Tibial nerve (tissue), 4 donors: ENCODE data around the gene VWA2. TPM values are rescaled to one million over a fixed set of nuclear protein-coding genes. Genes with fewer than 3 reads are reported as not detected.

Source experiments
- DNase-seq, 2 donors: peaks; one replicate each; pipeline ENCODE4 v3.0.0-alpha.2; 2019; ENCODE audit warnings: low spot score in 2 of 2
- H3K27ac ChIP-seq, 4 donors: fragments of 200-600 bp; sonication (generic) in 3 of 4; one replicate each; pipeline ENCODE4 v1.5.1; 2017 to 2019; ENCODE audit warnings: mild to moderate bottlenecking in 1 of 4
- H3K27me3 ChIP-seq, 2 donors: fragments of 200-600 bp; sonication (generic) in 1 of 2; one replicate each; pipeline versions ENCODE4 v1.5.1 to v1.6.0; 2017 to 2019
- H3K36me3 ChIP-seq, 3 donors: fragments of 200-600 bp; sonication (generic); one replicate each; pipeline ENCODE4 v1.5.1; 2018 to 2019
- H3K4me1 ChIP-seq, 4 donors: fragments of 200-600 bp; sonication (generic) in 3 of 4; one replicate each; pipeline ENCODE4 v1.5.1; 2017 to 2019
- H3K4me3 ChIP-seq, 4 donors: fragments of 200-600 bp; sonication (generic) in 3 of 4; one replicate each; pipeline ENCODE4 v1.5.1; 2017 to 2019; ENCODE audit warnings: mild to moderate bottlenecking in 1 of 4, moderate library complexity in 1 of 4
- H3K9me3 ChIP-seq, 4 donors: fragments of 200-600 bp; sonication (generic) in 3 of 4; one replicate each; pipeline ENCODE4 v1.5.1; 2017 to 2019
- EP300 ChIP-seq, 2 donors: sonication (generic); formaldehyde crosslinking; IDR thresholded peaks; one replicate each; pipeline ENCODE4 v1.6.1; 2017; ENCODE audit warnings: antibody characterized with exemption in 2 of 2, mild to moderate bottlenecking in 1 of 2
- POLR2A ChIP-seq, 2 donors: fragments of 450-650 bp; IDR thresholded peaks; one replicate each; pipeline ENCODE4 v1.6.1; 2017; ENCODE audit warnings: antibody characterized with exemption in 2 of 2, mild to moderate bottlenecking in 2 of 2, moderate library complexity in 2 of 2
- WGBS, 2 donors: methylation state at CpG; one replicate each; pipeline ENCODE4 v1.1.5; 2018; 5-methylcytosine and 5-hydroxymethylcytosine counted together
- total RNA-seq, 4 donors: library from RNA; depleted of rRNA; stranded (reverse); fragments of >200 nt; gene quantifications; one replicate each; pipeline ENCODE4 v1.1.0, GENCODE V29; 2016
- TF ChIP-seq, protein P1 (sequence below), 5 experiments: fragments of 200-600 bp in 3 of 5; fragments of 450-650 bp in 2 of 5; sonication (generic) in 3 of 5; IDR thresholded peaks; one replicate each; pipeline ENCODE4 v1.5.1; 2016 to 2019; ENCODE audit warnings: antibody characterized with exemption in 5 of 5, mild to moderate bottlenecking in 3 of 5, moderate library complexity in 2 of 5

Gene VWA2
- total RNA-seq, 4 donors from 2014 or later = 0.22 to 1.6 (median 1.0) TPM

DNA sequence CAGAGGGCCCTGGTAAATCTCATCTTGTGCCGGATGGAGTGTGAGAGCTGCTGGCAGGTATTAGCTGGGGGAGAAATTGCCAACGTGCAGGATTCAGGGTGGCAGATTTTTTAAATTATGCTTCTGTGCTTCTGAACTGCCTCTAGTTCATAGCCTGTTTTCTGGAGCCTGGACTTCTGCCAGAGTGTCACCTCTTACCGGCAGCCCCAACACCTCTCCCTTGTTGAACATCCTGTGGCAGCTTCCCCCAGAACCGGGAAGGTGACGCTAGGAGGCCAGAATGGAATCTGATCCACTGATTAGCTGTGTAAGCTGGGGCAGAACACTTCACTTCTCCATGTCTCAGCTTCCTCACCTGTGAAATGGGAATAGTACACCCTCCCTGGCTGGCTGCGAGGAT, 5.1 kb downstream of the VWA2 start:
- H3K27me3 ChIP-seq = peaks cover 0 to 59% of the 10 kb centered on the region in 2 donors
- no peaks in the 10 kb centered on the region for H3K9me3 ChIP-seq
- peaks cover 0 to 7% (median 6%) of the 10 kb centered on the region in 4 donors for H3K4me1 ChIP-seq
- H3K4me3 ChIP-seq = no peak overlapping the region
- no peak for DNase-seq
- no peaks in the 10 kb centered on the region for H3K36me3 ChIP-seq
- H3K27ac ChIP-seq = no peak overlapping the region
- TF ChIP-seq POLR2A (IDR thresholded peaks at IDR 0.05) (no peak), EP300 (IDR thresholded peaks at IDR 0.05) (no peak)
- TF ChIP-seq, protein P1, sequence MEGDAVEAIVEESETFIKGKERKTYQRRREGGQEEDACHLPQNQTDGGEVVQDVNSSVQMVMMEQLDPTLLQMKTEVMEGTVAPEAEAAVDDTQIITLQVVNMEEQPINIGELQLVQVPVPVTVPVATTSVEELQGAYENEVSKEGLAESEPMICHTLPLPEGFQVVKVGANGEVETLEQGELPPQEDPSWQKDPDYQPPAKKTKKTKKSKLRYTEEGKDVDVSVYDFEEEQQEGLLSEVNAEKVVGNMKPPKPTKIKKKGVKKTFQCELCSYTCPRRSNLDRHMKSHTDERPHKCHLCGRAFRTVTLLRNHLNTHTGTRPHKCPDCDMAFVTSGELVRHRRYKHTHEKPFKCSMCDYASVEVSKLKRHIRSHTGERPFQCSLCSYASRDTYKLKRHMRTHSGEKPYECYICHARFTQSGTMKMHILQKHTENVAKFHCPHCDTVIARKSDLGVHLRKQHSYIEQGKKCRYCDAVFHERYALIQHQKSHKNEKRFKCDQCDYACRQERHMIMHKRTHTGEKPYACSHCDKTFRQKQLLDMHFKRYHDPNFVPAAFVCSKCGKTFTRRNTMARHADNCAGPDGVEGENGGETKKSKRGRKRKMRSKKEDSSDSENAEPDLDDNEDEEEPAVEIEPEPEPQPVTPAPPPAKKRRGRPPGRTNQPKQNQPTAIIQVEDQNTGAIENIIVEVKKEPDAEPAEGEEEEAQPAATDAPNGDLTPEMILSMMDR (IDR thresholded peaks at IDR 0.05) = no peak
- 59 to 62% methylated on average over 6 of the region's 6 CpGs for WGBS, 2 donors

DNA sequence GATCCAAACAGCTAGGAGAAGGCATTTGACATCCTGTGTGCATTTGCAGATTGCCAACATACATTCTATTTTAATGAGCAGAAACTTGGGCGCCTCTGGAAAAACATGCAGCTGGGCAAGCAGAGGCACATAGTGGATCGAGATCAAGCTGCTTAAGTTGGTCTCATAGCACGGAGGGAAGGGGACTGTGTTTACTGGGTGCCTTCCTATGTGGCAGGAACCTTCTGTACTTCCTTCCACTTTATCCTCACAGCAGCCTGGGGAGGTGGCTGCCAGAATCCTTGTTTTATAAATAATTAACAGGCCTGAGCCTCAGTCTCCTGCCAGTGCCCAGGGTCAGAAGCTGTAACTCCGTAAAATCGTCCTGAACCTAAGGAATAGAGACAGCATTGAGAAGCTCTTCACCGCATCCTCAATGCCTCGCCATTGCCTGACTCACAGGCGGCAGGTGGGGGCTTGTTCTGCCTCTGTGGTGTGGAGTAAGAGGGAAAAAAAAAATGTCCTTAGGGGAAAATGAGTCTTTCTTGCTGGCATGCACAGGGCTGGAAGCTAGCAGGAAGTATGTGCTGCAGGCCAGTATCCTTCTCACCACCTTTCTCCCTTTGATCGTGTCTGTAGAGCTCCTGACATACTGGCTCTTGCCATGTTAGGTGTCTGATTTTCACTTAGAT, 6.2 kb downstream of the VWA2 start:
- TF ChIP-seq, protein P1 (IDR thresholded peaks at IDR 0.05) = no peak
- TF ChIP-seq EP300 (IDR thresholded peaks at IDR 0.05) (no peak), POLR2A (IDR thresholded peaks at IDR 0.05) (no peak)
- no peaks in the 10 kb centered on the region for H3K4me1 ChIP-seq
- 66 to 69% methylated on average over 9 of the region's 9 CpGs for WGBS, 2 donors
- H3K27ac ChIP-seq = no peak overlapping the region
- H3K36me3 ChIP-seq = no peaks in the 10 kb centered on the region
- no peaks in the 10 kb centered on the region for H3K9me3 ChIP-seq
- H3K4me3 ChIP-seq = no peak overlapping the region
- no peak for DNase-seq
- H3K27me3 ChIP-seq = peaks cover 0 to 48% of the 10 kb centered on the region in 2 donors

DNA sequence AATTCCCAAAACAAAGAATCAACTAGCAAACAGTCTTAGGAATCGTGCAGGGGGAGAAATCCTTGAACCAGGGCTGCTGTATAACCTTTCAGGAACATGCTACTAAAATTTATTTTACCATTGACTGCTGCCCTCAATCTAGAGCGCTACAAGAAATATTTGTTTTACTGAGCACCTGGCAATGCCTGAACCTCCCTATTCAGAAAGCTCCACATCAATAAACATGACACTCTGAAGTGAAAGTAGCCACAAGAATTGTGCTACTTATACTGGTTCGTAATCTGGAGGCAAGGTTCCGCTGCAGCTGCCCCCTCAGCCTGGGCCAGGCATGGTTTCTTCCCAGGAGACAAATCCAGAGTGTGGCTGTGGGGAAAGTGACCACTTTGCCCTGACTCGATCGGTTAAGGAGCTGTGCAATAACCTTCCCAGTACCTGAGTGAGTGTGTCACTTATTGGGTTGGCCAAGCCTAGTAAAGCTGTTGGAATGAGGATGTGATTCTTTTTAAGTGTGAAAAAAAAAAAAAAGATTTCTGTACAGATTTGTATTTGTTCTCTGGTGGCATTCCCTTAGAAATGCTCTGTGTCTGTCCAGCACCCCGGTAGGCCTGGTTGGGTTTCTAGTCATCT, 7.7 kb downstream of the VWA2 start:
- H3K36me3 ChIP-seq = no peaks in the 10 kb centered on the region
- DNase-seq = no peak
- WGBS, 2 donors = 69 to 78% methylated on average over 7 of the region's 7 CpGs
- H3K27ac ChIP-seq = no peak overlapping the region
- peaks cover 0 to 33% of the 10 kb centered on the region in 2 donors for H3K27me3 ChIP-seq
- TF ChIP-seq, protein P1 (IDR thresholded peaks at IDR 0.05) = no peak
- TF ChIP-seq EP300 (IDR thresholded peaks at IDR 0.05) = no peak
- TF ChIP-seq POLR2A (IDR thresholded peaks at IDR 0.05) = no peak
- no peaks in the 10 kb centered on the region for H3K9me3 ChIP-seq
- H3K4me3 ChIP-seq = no peak overlapping the region
- no peaks in the 10 kb centered on the region for H3K4me1 ChIP-seq

DNA sequence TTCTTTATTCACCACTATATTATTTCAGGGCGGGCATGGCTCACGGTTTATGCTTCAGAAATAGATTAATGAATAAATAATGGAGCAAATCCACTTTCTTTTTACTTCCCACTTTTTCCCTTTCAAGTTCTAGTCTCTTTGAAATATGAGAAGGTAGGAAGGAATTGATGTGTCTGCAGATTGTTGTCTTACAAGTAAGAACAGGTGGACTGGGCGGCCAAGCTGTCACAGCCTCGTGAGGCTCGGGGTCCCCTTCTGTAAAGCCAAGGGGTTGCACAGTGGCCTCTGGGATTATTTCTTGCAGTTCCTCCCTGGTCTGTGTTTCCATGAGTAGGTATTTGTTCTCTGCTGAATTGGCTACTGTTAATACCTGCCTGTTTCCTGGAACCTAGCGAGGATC, 11.2 kb downstream of the VWA2 start:
- Histone ChIP-seq H3K36me3 (no peaks in the 10 kb centered on the region), H3K4me1 (no peaks in the 10 kb centered on the region), H3K27ac (no peak overlapping the region), H3K27me3 (peaks cover 0 to 2% of the 10 kb centered on the region in 2 donors), H3K9me3 (no peaks in the 10 kb centered on the region), H3K4me3 (no peak overlapping the region)
- no peak for DNase-seq
- no peak for TF ChIP-seq EP300 (IDR thresholded peaks at IDR 0.05)
- TF ChIP-seq, protein P1 (IDR thresholded peaks at IDR 0.05) = no peak
- TF ChIP-seq POLR2A (IDR thresholded peaks at IDR 0.05) = no peak
- WGBS, 2 donors = 77 to 84% methylated on average over 6 of the region's 6 CpGs

DNA sequence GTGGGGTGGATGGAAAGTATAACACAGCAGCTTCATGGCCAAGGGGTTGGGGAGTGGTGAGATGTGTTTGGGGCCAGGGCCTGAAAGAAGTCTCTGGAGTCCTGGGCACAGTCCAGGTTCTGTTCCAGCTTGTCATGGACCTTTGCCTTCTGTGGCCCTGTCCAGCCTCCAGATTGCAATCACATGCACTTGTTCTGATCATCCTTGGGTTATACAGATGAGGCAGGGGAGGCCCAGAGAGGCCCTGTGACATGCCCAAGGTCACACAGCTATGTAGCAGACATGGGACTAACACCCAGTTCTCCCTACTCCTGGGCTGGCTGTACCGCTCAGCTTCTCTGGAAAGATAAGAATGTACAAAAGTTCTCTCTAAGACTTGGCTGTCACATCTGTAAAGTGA, 11.7 kb downstream of the VWA2 start:
- no peak for DNase-seq
- H3K4me3 ChIP-seq = no peak overlapping the region
- no peaks in the 10 kb centered on the region for H3K4me1 ChIP-seq
- TF ChIP-seq POLR2A (IDR thresholded peaks at IDR 0.05) (no peak), EP300 (IDR thresholded peaks at IDR 0.05) (no peak)
- TF ChIP-seq, protein P1 (IDR thresholded peaks at IDR 0.05) = no peak
- H3K27ac ChIP-seq = no peak overlapping the region
- WGBS, 2 donors = 100% methylated on average over 1 of the region's 1 CpG; no CpG with 5 or more reads in 1 of the 2 donors
- no peaks in the 10 kb centered on the region for H3K27me3 ChIP-seq
- no peaks in the 10 kb centered on the region for H3K36me3 ChIP-seq
- H3K9me3 ChIP-seq = no peaks in the 10 kb centered on the region
